NCI-H2107 (cell line): Measurements from ENCODE around the gene SRGAP1.
"Not testable (repeated sequence)": the region's sequence is repeated elsewhere in the genome, so short reads cannot be mapped to it uniquely, and the experiment has no call there.

Experiments
- DNase-seq: peaks from one replicate; lab custom pipeline; 2025; lab: John Stamatoyannopoulos, UW

Gene SRGAP1

DNA sequence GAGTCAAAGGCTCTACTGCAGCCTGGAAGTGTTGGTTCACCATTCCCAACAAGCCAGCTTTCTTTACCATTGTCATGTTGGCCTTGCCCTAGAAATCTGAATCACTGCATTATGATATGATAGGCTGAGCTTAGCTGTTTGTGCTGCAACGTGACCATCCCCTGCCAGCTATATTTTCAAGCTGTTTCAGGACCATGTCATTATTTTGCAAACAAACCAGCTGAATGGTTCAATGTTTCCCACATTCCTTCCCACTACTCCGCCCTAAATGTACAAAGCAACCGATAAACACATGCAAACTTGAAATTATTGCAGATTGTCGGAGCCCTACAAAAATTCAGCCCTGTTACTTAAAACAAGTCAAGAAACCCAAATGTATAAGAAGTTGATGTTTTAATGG is 241.5 kb downstream of the SRGAP1 start:
- no peak for DNase-seq

DNA sequence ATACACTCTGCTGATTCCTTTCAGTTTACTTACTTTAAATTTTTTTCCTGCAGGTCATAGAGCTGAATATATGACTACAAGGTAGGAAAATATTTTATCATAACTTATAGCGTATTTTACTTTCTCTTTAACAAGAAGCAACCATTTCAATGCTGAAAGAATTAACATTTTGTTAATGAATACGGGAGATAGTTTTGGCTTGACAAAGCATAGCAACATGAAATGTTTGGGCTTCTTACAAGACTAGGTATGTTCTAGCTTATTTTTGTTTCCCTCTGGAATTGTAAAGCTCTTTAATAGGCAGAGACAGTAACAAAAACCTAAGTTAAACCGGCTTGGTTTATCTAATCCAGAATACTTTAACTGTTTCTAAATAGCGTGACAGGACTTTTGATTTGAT is 242.4 kb downstream of the SRGAP1 start:
- no peak for DNase-seq

DNA sequence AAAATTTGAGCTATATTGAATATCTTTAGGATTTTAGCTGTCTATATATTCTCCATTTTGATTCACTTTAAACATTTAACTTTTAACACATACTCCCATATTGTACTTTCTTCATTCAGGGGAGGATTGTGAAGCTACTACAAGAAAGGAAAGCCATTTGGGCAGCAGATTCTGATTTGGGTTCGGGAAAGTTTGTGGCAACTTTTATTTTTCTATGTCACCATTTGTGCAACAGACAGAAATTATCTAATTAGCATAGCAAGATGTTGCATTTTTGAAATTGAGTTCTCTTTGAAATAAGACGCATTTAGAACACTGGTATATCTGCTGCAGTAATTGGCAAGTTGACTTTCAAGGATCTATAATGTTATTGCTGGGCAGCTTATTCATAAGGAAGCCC is 243.3 kb downstream of the SRGAP1 start:
- no peak for DNase-seq

DNA sequence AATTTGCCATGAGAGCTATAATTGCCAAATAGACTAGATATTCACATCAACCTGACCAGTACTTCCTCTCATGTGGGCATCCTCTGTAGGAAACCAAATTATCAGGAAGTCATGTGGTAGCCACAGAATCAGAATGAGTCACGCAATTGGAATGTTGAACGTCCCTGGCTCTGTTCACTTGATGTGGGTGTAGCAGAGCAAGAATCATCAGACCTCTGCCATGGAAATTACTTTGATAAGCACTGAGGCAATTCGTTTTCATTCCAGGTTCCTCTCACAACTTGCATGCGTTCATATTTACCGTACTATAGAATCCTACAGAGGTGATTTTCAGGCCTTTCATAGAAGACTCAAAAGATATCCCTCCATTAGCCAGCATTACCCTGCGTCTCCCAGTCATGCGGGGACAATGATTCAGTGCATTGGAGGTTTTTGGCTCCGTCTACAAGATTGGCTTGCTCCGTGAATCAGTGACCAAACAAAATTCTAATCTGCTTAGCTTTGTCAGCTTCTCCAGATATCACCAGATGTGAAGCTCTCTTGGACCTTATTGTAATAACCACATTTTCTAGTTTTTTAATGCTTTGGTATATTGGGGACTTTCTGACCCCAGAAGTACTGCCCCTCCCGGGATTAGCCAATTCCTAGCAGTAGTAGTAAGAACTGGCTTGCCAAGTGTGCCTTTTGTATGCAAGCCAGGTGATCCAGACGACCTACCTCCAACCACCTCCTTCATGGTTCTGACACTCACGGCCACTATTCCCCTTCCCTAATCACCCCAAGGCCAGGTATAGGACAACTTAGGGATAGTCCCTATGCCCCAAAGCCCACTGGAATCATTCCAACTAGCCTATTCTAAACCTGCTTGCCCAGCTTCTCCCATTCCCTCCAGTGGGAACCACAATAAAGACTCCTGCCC is 244.2 kb downstream of the SRGAP1 start:
- DNase-seq: no peak

DNA sequence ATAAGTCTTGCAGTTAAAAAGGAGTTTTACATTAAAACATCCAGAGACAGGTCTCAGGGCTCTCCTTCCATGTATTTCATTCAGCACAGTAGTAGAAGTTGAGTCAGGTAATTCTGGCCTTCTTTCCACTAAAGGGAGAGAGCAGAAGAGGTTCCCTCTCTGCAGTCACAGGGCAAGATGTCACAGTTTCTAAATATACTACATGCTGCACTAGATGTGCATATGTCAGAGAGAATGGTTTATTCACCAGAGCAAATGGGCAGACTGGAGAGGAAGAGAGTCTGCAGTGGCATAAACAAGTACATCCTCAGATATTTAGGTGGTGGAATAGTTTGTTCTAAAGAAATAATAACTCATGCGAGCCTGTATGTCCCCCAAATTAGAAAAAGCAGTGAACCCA is 245.5 kb downstream of the SRGAP1 start:
- DNase-seq: no peak

DNA sequence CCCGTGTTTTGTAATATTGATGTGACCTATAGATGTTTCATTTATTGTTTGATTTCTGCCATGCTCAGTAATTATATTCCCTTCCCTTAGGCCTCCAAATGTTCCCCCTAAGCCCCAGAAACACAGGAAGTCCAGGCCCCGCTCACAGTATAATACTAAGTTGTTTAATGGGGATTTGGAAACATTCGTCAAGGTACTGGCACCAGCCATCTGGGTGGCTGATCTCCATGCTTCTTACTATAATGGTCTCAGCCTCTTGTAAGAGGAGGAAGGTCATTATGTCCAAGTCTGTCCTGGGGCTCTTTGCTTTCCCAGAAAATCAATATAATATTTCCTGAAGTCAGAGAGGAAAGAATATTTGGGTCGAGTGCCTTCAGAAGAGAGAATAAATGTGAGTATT is 246.7 kb downstream of the SRGAP1 start:
- no peak for DNase-seq

DNA sequence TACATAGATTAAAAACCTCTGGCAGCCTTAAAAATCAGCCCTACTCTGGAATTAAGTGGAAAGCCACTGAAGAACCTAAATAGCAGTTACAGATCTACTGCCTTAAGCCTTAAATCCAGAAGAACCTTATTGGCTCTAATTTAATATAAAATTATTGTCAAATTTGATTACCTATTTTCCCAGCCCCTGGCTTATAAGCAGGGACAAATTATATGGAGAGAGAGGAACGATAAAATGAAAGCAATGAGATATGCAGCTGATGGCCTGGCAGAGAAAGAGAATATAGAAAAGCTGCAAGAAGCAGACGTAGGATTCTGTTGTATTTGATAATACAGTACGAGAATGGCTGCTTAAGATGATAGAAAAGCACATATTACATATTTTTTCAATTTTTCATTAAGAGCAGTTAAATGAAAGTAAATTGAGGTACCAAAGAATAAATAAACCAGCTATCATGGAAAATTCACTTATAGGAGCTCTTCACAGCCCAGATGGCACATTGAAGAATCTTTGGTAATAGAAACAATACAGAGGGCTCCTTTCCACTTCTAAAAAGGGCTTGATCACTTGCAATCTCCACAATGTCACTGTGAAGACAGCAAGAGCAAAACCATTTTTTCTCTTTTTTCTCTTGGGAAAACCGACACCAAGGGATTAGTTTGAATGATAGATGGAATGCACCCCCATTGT is 248.2 kb downstream of the SRGAP1 start:
- DNase-seq: no peak

DNA sequence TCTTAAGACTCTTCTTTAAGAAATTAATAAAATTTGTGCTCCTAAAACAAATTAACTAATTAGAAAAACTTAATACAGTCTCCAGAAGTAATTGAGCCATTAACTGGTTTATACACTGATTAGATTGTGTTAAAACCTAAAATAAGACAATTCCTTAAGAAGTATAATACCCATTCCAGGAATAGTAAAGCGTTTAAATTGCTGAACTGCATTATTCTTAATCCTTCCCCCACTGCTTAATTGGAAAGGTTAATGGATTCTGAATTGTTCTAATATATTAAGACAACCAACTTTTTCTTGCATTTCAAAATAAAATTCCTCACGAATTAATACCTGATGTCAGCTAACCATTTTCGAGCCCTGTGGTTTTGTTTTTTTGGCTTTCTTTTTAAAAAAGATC is 249.2 kb downstream of the SRGAP1 start:
- no peak for DNase-seq

DNA sequence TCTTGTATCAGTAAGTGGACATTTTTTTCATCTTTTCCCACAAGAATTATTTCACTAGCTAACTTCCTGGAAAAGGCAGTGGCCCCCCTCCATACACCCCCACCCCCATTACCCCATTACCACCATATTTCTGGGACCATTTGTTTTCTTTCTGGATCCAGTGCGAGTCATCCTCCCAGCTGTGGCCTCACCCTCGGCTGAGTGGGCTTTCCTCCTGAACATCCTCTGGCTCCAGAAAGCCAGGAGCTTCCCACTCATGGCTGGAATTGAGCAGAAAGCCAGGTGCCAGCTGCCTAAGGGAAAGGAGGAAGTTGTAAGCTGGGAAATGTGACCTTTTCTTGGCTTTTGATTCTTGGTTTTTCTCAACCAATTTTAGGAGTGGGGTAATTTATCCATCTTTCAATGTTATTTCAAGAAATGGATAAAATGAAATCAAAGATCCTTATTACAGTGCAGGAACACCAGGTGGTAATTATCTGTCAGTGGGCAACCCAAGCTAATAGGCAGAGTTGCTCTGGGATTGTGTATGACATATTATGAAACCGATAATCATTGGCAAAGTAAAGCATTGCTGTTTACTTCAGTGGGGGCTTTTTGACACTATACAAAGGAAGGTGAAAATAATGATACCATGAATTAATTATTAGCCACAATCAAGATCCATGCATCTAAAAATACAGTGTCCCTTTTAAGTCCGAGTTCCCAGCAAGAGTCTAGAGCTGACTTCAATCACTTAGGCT is 253.0 kb downstream of the SRGAP1 start:
- DNase-seq: no peak

DNA sequence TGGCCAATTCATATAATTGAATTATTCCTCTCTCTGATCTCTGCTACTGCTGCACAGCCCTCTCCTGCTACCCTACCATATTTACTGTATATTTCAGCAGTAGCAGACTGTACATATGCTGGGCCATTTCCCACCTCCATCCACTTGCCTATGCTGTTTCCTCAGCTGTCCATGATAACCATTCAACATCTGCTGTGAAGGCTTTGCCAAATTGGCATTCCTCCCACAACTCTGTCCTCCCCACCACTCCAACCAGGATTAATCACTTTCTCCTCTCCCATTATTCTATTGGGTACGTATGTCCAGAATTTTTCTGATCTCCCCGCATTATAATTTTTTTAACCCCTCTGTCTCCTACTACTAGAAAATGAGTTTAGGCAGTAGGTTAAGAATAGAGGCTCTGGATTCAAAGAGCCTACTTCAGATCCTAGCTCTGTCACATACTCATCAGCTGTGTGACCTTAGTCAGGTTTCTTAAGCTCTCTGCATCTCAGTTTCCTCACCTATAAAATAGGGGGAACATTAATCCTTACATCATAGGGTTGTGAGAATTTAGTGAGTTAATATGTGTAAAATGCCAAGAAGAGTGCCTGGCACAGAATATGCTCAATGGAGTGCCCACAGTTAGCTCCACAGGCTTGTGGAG is 254.3 kb downstream of the SRGAP1 start:
- DNase-seq: no peak

DNA sequence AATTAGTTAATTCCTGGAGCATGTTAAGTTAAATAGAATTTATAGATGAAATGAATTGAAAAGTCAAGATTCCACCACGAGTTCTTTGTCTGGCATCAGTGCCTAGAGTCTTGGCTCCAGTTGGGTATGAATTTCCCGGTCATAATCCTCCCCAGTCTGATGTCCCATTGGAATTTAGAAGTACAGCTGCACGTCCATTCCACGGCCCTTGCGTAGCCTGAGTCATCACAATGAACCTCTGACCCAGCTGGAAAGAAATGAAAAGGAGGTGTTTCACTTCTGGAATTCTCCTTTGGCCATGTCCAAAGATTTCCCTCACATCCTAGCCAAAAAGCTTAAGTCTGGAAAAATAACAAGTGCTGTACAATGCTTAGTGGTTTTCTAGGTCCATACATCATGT is 254.9 kb downstream of the SRGAP1 start:
- DNase-seq: no peak

DNA sequence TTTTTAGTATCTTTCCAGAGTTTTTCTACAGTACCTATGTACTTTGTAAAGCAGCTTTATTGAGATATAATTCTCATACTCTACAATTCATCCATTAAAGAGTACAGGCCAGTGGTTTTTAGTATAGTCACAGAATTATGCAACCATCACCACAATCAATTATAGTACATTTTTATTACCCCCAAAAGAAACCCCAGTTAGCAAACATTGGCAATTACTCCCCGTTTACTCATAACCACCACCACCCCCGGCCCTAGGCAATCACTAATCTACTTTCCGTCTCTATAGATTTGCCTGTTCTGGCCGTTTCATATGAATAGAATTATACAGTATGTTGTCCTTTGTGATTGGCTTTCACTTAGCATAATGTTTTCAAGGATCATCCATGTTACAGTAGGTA is 257.8 kb downstream of the SRGAP1 start:
- no peak for DNase-seq

DNA sequence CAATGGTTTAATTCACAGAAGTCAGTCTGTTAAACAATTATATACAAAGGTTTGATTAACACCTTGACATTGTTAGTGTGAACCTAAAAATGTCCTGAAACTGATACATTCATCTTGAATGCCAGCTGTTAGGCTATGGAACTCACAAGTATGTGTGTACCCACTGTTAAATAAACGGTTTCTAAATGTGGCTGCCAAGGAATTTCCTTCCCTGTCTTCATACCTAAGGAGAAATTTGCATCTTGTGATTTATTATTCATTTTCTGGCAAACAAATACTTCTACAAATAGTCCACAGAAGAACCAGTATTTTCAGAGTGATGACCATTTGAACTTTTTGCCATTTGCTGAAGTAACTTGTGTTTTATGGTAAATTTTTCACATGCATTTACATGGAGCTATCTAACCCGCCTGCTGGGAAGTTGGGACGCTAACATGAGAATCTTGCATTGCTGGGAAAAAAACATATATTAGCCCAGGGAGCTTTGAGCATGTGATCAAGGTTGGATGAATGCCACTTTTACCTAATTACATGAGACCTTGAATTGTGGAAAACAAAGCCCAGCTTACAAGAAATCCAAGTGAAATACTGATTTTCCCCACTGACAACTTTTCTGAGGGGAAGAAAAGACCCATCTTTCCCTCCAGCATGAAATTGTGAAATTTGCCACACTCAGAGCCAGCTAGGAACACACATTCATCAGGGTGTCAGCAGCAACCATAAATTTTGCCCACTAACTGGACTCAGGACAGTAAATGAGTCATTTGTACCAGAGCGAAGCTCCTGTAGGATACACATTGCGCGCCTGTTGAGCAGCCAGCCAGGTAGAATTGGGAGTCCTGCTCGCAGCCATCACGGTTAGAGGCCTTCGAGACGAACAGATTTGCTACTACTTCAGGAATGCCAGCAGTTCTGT is 259.6 kb downstream of the SRGAP1 start:
- no peak for DNase-seq

DNA sequence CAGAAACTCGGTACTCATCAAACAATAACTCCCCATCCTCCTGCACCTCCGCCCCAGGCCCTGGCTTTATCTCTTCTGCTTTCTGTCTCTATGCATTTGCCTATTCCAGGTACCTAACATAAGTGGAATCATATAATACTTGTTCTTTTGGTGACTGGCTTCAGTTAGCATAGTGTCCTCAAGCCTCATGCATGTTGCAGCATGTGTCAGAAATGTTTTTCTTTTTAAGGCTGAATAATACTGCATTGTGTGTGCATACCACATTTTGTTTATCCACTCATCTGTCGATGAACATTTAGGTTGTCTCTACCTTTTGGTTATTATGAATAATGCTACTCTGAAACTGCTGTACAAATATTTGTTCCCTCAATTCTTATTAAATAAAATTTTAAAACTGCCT is 260.5 kb downstream of the SRGAP1 start:
- DNase-seq: no peak

DNA sequence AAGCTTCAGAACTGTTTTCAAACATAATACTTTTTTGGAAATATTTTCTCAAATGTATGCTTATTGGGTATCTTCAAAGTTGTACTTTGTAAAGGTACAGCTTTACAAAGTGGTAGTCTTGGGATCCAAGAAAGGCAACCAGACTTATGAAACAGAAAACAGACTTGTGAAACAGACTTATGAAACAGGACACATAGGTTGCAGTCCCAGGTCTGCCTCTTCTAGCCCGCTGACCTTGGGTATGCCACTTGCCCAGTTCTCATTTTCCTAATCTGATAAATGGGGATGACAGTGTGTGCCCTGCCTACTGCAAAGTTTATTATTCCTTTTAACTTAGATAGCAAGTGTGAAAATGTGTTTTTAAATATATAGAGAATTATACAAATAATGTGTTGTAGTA is 263.3 kb downstream of the SRGAP1 start:
- DNase-seq: no peak

DNA sequence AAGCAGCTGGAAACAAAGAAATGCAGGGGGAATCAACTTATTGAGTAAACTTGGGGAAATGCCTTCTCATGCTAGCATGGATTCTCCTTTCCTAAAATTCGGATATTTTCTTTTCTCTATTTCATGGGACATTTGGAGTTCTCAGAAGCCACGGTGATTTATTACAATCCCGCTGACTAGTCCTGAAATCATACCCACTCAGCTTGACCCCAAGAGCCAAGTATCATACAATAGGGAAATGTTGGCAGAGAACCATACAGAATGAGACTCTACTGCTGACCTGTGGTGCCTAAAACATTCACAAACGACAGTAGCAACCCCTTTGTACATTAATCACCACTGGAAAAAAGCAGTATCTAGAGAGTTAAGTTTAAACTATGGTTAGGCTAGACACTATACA is 265.2 kb downstream of the SRGAP1 start:
- no peak for DNase-seq

DNA sequence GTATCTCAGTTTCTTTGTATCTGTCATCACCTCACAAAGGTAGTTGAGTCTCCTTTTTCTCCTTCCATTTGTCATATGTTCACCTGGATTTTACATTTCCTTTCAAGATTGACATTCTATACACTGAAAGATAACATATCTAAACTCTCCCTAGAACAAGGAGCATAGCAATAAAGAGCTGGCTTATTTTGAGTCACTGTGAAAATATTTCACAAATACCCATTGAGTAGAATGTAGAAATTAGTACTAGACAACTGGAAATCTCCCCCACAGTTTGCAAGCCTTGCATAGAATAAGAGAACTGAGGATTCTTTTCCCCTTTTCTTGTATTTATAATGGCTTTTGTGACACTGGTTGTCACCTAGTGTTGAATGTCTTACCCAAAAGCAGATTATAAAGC is 266.4 kb downstream of the SRGAP1 start:
- DNase-seq: no peak

DNA sequence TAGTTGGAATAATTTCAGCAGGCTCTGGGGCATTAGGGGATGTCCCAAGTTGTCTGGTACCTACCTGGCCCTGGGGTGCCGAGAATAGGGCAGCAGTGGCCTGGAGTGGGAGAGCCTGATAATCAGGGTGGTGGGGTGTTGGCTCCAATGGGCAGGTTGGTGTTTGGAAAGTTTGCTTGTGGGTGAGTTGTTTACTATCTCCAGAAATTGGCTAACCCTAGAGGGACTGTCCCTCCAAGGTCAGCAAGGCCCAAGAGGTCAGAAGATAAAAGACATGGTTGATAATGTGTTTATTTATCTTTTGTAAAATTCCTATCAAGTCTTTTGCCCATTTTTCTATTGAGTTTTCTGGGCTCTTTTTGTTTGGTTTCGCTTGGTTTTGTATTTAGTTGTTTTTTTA is 272.5 kb downstream of the SRGAP1 start:
- no peak for DNase-seq

DNA sequence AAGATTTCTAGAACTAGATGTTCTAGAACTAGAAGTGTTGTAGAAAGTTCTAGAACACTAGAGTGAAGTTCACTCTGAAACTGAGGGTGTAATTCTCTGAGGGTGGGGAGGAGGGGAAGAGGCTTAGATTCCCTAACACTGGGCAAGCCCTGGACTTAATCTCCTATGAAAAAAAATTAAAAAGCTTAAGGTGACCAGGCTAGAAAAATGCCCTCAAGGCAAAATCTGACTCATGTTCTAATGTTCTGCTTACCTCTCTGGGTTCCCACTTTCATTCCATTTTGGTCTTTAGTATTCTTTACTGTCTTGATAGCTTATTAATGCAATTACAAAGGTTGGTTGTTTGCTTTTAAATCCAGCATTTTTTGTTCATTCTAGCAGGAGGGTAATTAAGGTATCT is 276.1 kb downstream of the SRGAP1 start:
- no peak for DNase-seq

DNA sequence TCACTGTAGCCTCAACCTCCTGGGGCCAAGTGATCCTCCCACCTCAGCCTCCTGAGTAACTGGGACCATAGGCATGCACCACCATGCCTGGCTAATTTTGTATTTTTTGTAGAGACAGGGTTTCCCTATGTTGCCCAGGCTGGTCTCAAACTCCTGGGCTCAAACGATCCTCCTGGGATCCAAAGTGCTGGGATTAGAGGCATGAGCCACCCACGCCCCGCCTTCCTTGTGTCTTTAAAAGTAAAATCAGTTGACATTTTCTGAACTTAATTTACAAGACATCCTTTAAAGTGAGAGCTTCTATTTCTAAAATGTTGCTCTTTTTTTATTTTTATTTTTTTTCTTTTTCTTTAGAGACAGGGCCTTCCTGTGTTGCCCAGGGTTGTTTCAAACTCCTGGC is 276.6 kb downstream of the SRGAP1 start:
- not testable (repeated sequence) for DNase-seq

DNA sequence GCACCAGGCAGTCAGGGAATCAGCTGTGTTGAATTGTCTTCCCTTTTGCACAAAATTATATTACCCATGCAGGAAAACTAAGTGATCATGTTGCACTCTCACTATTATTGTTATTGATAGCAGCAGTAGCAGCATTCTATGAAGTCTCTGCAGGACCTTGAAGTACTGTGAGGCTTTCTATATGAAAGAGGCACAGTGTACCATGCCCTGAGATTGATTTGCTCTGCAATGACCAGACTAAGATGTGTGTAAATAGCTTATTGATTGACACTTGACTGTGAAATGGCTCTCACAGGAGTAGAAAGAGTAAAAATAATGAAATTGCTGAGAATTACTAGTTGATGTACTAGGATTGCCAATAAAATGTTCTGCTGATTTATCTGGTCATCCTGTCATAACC is 277.7 kb downstream of the SRGAP1 start:
- DNase-seq: peak; percentile 8
